ENCODE measurements around the gene RNASE1. TPM values are rescaled to one million over a fixed set of nuclear protein-coding genes. Genes with fewer than 3 reads are reported as not detected.
"Not testable (repeated sequence)": the region's sequence is repeated elsewhere in the genome, so short reads cannot be mapped to it uniquely, and the experiment has no call there.

RNASE1 gene
- total and polyA plus RNA-seq, 2 experiments from 2014 or later, result 0.56 to 1.7 TPM

GRCh38 chr14:20759465-20759864 lies 43.2 kb downstream of the RNASE1 start:
- H2AFZ ChIP-seq; H3K27ac ChIP-seq (ENCODE audit: low read depth); ATAC-seq; H4K20me1 ChIP-seq (replicated peaks; ENCODE audit: insufficient read depth); H3K27me3 ChIP-seq (ENCODE audit: insufficient read depth); H3K4me1 ChIP-seq (ENCODE audit: insufficient read depth); H3F3A ChIP-seq (replicated peaks; ENCODE audit: low read depth); H3K27ac Mint-ChIP-seq; H3K9me3 Mint-ChIP-seq; H3K4me3 Mint-ChIP-seq; H3K4me3 ChIP-seq; H3K79me2 ChIP-seq (replicated peaks; ENCODE audit: insufficient read depth); DNase-seq (ENCODE audit: low spot score); H3K36me3 ChIP-seq (ENCODE audit: insufficient read depth); H3K36me3 Mint-ChIP-seq (ENCODE audit: low read depth); H3K4me2 ChIP-seq; H3K27me3 Mint-ChIP-seq (ENCODE audit: insufficient read depth, low read depth, poor library complexity): not testable (repeated sequence)
- H3K4me1 Mint-ChIP-seq, result peaks cover 23% of the 10 kb centered on the region
- H3K9me2 ChIP-seq (ENCODE audit: insufficient read depth), result peaks cover 17% of the 10 kb centered on the region

- Mint-ChIP-seq H3K27ac (no peak overlapping the region), H3K9me3 (peaks cover 14% of the 10 kb centered on the region), H3K4me3 (no peak overlapping the region), H3K36me3 (ENCODE audit: low read depth) (peaks cover 9% of the 10 kb centered on the region), H3K4me1 (peaks cover 23% of the 10 kb centered on the region), H3K27me3 (ENCODE audit: insufficient read depth, low read depth, poor library complexity) (peaks cover 5% of the 10 kb centered on the region)
- no peaks in the 10 kb centered on the region for H3F3A ChIP-seq (replicated peaks; ENCODE audit: low read depth)
- no peak overlapping the region for H3K4me2 ChIP-seq
- 0 out of 2 replicates have a peak overlapping the region, but pooled peaks have one; percentile 58 for H2AFZ ChIP-seq
- H3K27ac ChIP-seq (ENCODE audit: low read depth), result no peak overlapping the region
- DNase-seq (ENCODE audit: low spot score) (peak; percentile 68), ATAC-seq (peak; percentile 75)
- H4K20me1 ChIP-seq (replicated peaks; ENCODE audit: insufficient read depth), result no peaks in the 10 kb centered on the region
- H3K79me2 ChIP-seq (replicated peaks; ENCODE audit: insufficient read depth), result no peaks in the 10 kb centered on the region
- H3K27me3 ChIP-seq (ENCODE audit: insufficient read depth), result no peaks in the 10 kb centered on the region
- peaks cover 14% of the 10 kb centered on the region for H3K9me2 ChIP-seq (ENCODE audit: insufficient read depth)
- TF ChIP-seq CREB1 (CRISPR knock-in tag; IDR thresholded peaks at IDR 0.05; ENCODE audit: low read depth), result no peak
- peak; percentile 74 for TF ChIP-seq CTCF (conservative IDR thresholded peaks at IDR 0.05; ENCODE audit: low read depth in 2 of 2)
- no peak for TF ChIP-seq POLR2AphosphoS5 (IDR thresholded peaks at IDR 0.05; ENCODE audit: low read depth)
- no peak for TF ChIP-seq ZNF462 (CRISPR knock-in tag; IDR thresholded peaks at IDR 0.05)
- no peak overlapping the region for H3K4me3 ChIP-seq
- 0 out of 2 replicates have a peak, but pooled peaks cover 5% of the 10 kb centered on the region for H3K4me1 ChIP-seq (ENCODE audit: insufficient read depth)
- no peaks in the 10 kb centered on the region for H3K36me3 ChIP-seq (ENCODE audit: insufficient read depth)
Measured at GRCh38 chr14:20757965-20758364, 44.7 kb downstream of the RNASE1 start.
